ENCODE measurements around the gene NPC1L1. TPM values are rescaled to one million over a fixed set of nuclear protein-coding genes. Genes with fewer than 3 reads are reported as not detected.

Gene NPC1L1
- polyA plus RNA-seq, 1 donor (not counting 4 experiments of a cell fraction or from before 2014, with no cell fraction given) = 0.01 TPM

GRCh38 chr7:44538798-44539668, 2.1 kb downstream of the NPC1L1 start:
- Histone ChIP-seq H3K9ac (ENCODE audit: control insufficient read depth, extremely low read depth, insufficient read depth, low read length) (no peak overlapping the region), H3K27ac (ENCODE audit: control insufficient read depth, insufficient read depth, low read length) (no peak overlapping the region), H3K4me2 (ENCODE audit: control insufficient read depth, extremely low read depth, insufficient read depth, low read depth, low read length) (no peak overlapping the region), H4K20me1 (ENCODE audit: control insufficient read depth, extremely low read depth, insufficient read depth, low read length) (no peaks in the 10 kb centered on the region), H3K36me3 (ENCODE audit: control insufficient read depth in 2 of 2, extremely low read depth in 1 of 2, insufficient read depth in 2 of 2, low read length in 2 of 2) (no peaks in the 10 kb centered on the region), H3K4me3 (ENCODE audit: control insufficient read depth in 2 of 3, extremely low read depth in 1 of 3, insufficient read depth in 2 of 3, low read depth in 1 of 3, low read length in 3 of 3) (no peak overlapping the region), H2AFZ (ENCODE audit: control insufficient read depth, low read length) (no peak overlapping the region), H3K9me3 (ENCODE audit: control insufficient read depth, low read depth, low read length) (no peaks in the 10 kb centered on the region), H3K79me2 (ENCODE audit: control insufficient read depth, insufficient read depth, low read length) (no peaks in the 10 kb centered on the region), H3K27me3 (ENCODE audit: control insufficient read depth, extremely low read depth, insufficient read depth, low read length) (no peaks in the 10 kb centered on the region), H3K4me1 (ENCODE audit: control insufficient read depth, extremely low read depth, insufficient read depth, low read length) (peaks cover 13% of the 10 kb centered on the region), H3K9me1 (ENCODE audit: control insufficient read depth, extremely low read depth, insufficient read depth, low read length) (no peaks in the 10 kb centered on the region)
- TF ChIP-seq EZH2 (IDR thresholded peaks at IDR 0.05; ENCODE audit: low read length) = no peak
- TF ChIP-seq, protein P1, sequence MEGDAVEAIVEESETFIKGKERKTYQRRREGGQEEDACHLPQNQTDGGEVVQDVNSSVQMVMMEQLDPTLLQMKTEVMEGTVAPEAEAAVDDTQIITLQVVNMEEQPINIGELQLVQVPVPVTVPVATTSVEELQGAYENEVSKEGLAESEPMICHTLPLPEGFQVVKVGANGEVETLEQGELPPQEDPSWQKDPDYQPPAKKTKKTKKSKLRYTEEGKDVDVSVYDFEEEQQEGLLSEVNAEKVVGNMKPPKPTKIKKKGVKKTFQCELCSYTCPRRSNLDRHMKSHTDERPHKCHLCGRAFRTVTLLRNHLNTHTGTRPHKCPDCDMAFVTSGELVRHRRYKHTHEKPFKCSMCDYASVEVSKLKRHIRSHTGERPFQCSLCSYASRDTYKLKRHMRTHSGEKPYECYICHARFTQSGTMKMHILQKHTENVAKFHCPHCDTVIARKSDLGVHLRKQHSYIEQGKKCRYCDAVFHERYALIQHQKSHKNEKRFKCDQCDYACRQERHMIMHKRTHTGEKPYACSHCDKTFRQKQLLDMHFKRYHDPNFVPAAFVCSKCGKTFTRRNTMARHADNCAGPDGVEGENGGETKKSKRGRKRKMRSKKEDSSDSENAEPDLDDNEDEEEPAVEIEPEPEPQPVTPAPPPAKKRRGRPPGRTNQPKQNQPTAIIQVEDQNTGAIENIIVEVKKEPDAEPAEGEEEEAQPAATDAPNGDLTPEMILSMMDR (optimal IDR thresholded peaks at IDR 0.05 in 1 of 3, IDR thresholded peaks at IDR 0.05 in 1 of 3, conservative IDR thresholded peaks at IDR 0.05 in 1 of 3; ENCODE audit: extremely low read depth in 1 of 3, insufficient read depth in 2 of 3, low read length in 3 of 3) = no peak
- DNase-seq (ENCODE audit: low read depth, low spot score) (no peak), FAIRE-seq (no peak)
- dilution Hi-C loops (cut with MboI; ENCODE audit: extremely low pct_ligation_motif_present, low sequenced_read_pairs) = no loop called here

- no peak for TF ChIP-seq EZH2 (IDR thresholded peaks at IDR 0.05; ENCODE audit: low read length)
- TF ChIP-seq, protein P1 (optimal IDR thresholded peaks at IDR 0.05 in 1 of 3, IDR thresholded peaks at IDR 0.05 in 1 of 3, conservative IDR thresholded peaks at IDR 0.05 in 1 of 3; ENCODE audit: extremely low read depth in 1 of 3, insufficient read depth in 2 of 3, low read length in 3 of 3) = no peak
- no peak overlapping the region for H3K4me2 ChIP-seq (ENCODE audit: control insufficient read depth, extremely low read depth, insufficient read depth, low read depth, low read length)
- H2AFZ ChIP-seq (ENCODE audit: control insufficient read depth, low read length) = no peak overlapping the region
- H3K79me2 ChIP-seq (ENCODE audit: control insufficient read depth, insufficient read depth, low read length) = no peaks in the 10 kb centered on the region
- no peaks in the 10 kb centered on the region for H3K36me3 ChIP-seq (ENCODE audit: control insufficient read depth in 2 of 2, extremely low read depth in 1 of 2, insufficient read depth in 2 of 2, low read length in 2 of 2)
- no peaks in the 10 kb centered on the region for H3K9me3 ChIP-seq (ENCODE audit: control insufficient read depth, low read depth, low read length)
- H3K27ac ChIP-seq (ENCODE audit: control insufficient read depth, insufficient read depth, low read length) = no peak overlapping the region
- DNase-seq (ENCODE audit: low read depth, low spot score) (no peak), FAIRE-seq (no peak)
- no peak overlapping the region for H3K9ac ChIP-seq (ENCODE audit: control insufficient read depth, extremely low read depth, insufficient read depth, low read length)
- no peaks in the 10 kb centered on the region for H4K20me1 ChIP-seq (ENCODE audit: control insufficient read depth, extremely low read depth, insufficient read depth, low read length)
- H3K27me3 ChIP-seq (ENCODE audit: control insufficient read depth, extremely low read depth, insufficient read depth, low read length) = no peaks in the 10 kb centered on the region
- no peaks in the 10 kb centered on the region for H3K9me1 ChIP-seq (ENCODE audit: control insufficient read depth, extremely low read depth, insufficient read depth, low read length)
- dilution Hi-C loops (cut with MboI; ENCODE audit: extremely low pct_ligation_motif_present, low sequenced_read_pairs) = no loop called here
- no peak overlapping the region for H3K4me3 ChIP-seq (ENCODE audit: control insufficient read depth in 2 of 3, extremely low read depth in 1 of 3, insufficient read depth in 2 of 3, low read depth in 1 of 3, low read length in 3 of 3)
- peaks cover 7% of the 10 kb centered on the region for H3K4me1 ChIP-seq (ENCODE audit: control insufficient read depth, extremely low read depth, insufficient read depth, low read length)
Observed at GRCh38 chr7:44538093-44538797, 2.9 kb downstream of the NPC1L1 start.

Measured in keratinocyte (primary cell).